GM19099 (cell line): Measurements from ENCODE around the gene MRPL20.

ENCODE experiments used
- POLR2A ChIP-seq: IDR thresholded peaks from 3 replicates; pipeline ENCODE4 v1.6.1; 2011; ENCODE audit warnings: low read depth; ENCODE audit not compliant: insufficient read length; ENCODE audit errors: extremely low read depth

MRPL20 gene

GRCh38 chr1:1419813-1420653, 12.9 kb upstream of the MRPL20 start:
- TF ChIP-seq POLR2A, result no peak

GRCh38 chr1:1419363-1419812, 12.3 kb upstream of the MRPL20 start:
- no peak for TF ChIP-seq POLR2A

- no peak for TF ChIP-seq POLR2A
Observed at GRCh38 chr1:1418464-1419362, 11.6 kb upstream of the MRPL20 start.

GRCh38 chr1:1415751-1416150, 8.7 kb upstream of the MRPL20 start:
- TF ChIP-seq POLR2A, result no peak

- no peak for TF ChIP-seq POLR2A
Observed at GRCh38 chr1:1411626-1412025, 4.5 kb upstream of the MRPL20 start.

- no peak for TF ChIP-seq POLR2A
Observed at GRCh38 chr1:1407636-1408318, 684 bp upstream of the MRPL20 start.

GRCh38 chr1:1406101-1406820, 832 bp downstream of the MRPL20 start:
- no peak for TF ChIP-seq POLR2A

GRCh38 chr1:1403653-1404052, 3.4 kb downstream of the MRPL20 start:
- peak; percentile 29 for TF ChIP-seq POLR2A

GRCh38 chr1:1402072-1402900, 4.8 kb downstream of the MRPL20 start:
- TF ChIP-seq POLR2A, result peak; percentile 9

GRCh38 chr1:1401457-1402010, 5.6 kb downstream of the MRPL20 start:
- peak; percentile 8 for TF ChIP-seq POLR2A

- no peak for TF ChIP-seq POLR2A
Observed at GRCh38 chr1:1400576-1401456, 6.3 kb downstream of the MRPL20 start.

GRCh38 chr1:1399872-1400575, 7.1 kb downstream of the MRPL20 start:
- TF ChIP-seq POLR2A, result no peak
